Keratinocyte (primary cell): ENCODE results near the gene CIBAR2.

Experiments used
- EZH2 ChIP-seq: IDR thresholded peaks from one replicate; pipeline ENCODE4 v1.6.1; 2012; ENCODE audit warnings: inconsistent platforms, mild to moderate bottlenecking, low read length, moderate library complexity
- TF ChIP-seq, protein P1 (sequence below), 3 experiments: IDR thresholded peaks in 1 of 3; conservative IDR thresholded peaks in 1 of 3; optimal IDR thresholded peaks in 1 of 3; 2 replicates in 2 of 3; 3 replicates in 1 of 3; pipeline versions ENCODE3 to v1.5.1; 2011; ENCODE audit warnings: low read length in 3 of 3, mild to moderate bottlenecking in 3 of 3, moderate library complexity in 2 of 3, control low read depth in 1 of 3, inconsistent platforms in 1 of 3; ENCODE audit not compliant: insufficient read depth in 2 of 3; ENCODE audit errors: extremely low read depth in 1 of 3

DNA sequence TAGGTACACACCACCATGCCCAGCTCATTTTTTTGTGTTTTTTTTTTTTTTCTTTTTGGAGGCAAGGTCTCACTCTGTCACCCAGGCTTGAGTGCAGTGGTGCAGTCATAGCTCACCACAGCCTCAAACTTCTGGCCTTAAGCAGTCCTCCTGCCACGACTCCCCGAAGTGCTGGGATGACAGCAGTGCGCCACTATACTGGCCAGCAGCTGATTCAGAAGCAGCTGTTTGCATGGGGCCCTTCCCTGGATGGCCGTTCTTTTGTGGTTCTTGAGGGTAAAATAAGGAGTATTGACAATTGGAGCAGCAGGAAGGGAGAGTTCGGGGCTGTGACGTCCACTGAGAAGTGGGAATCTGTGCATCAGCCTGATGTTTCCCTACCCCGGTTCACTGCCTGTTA is 43.1 kb downstream of the CIBAR2 start:
- TF ChIP-seq, protein P1, sequence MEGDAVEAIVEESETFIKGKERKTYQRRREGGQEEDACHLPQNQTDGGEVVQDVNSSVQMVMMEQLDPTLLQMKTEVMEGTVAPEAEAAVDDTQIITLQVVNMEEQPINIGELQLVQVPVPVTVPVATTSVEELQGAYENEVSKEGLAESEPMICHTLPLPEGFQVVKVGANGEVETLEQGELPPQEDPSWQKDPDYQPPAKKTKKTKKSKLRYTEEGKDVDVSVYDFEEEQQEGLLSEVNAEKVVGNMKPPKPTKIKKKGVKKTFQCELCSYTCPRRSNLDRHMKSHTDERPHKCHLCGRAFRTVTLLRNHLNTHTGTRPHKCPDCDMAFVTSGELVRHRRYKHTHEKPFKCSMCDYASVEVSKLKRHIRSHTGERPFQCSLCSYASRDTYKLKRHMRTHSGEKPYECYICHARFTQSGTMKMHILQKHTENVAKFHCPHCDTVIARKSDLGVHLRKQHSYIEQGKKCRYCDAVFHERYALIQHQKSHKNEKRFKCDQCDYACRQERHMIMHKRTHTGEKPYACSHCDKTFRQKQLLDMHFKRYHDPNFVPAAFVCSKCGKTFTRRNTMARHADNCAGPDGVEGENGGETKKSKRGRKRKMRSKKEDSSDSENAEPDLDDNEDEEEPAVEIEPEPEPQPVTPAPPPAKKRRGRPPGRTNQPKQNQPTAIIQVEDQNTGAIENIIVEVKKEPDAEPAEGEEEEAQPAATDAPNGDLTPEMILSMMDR (optimal IDR thresholded peaks at IDR 0.05 in 1 of 3, IDR thresholded peaks at IDR 0.05 in 1 of 3, conservative IDR thresholded peaks at IDR 0.05 in 1 of 3; ENCODE audit: extremely low read depth in 1 of 3, insufficient read depth in 2 of 3, low read length in 3 of 3): no peak
- TF ChIP-seq EZH2: no peak
